Glutamatergic neuron (in vitro differentiated cells): ENCODE data around the gene CHRNB1. TPM values are rescaled to one million over a fixed set of nuclear protein-coding genes. Genes with fewer than 3 reads are reported as not detected.

Source experiments
- DNase-seq: peaks from one replicate; pipeline ENCODE4 v3.0.0; 2022
- H3K27ac Mint-ChIP-seq: one replicate; pipeline ENCODE4 v1.8.0; 2020; ENCODE audit warnings: mild to moderate bottlenecking, mixed read lengths, inconsistent platforms; ENCODE audit not compliant: unreplicated experiment
- H3K27me3 Mint-ChIP-seq: one replicate; pipeline ENCODE4 v1.8.0; 2020; ENCODE audit warnings: mild to moderate bottlenecking, moderate library complexity, mixed read lengths, inconsistent platforms; ENCODE audit not compliant: unreplicated experiment
- H3K36me3 Mint-ChIP-seq: one replicate; pipeline ENCODE4 v1.8.0; 2020; ENCODE audit warnings: mild to moderate bottlenecking, mixed read lengths, inconsistent platforms; ENCODE audit not compliant: unreplicated experiment
- H3K4me1 Mint-ChIP-seq: one replicate; pipeline ENCODE4 v1.8.0; 2020; ENCODE audit warnings: mild to moderate bottlenecking, low read depth, mixed read lengths, inconsistent platforms; ENCODE audit not compliant: unreplicated experiment
- H3K4me3 Mint-ChIP-seq: one replicate; pipeline ENCODE4 v1.8.0; 2020; ENCODE audit warnings: mild to moderate bottlenecking, mixed read lengths, inconsistent platforms; ENCODE audit not compliant: unreplicated experiment
- H3K9me3 Mint-ChIP-seq: one replicate; pipeline ENCODE4 v1.8.0; 2020; ENCODE audit warnings: mild to moderate bottlenecking, moderate library complexity, mixed read lengths, inconsistent platforms; ENCODE audit not compliant: unreplicated experiment
- total RNA-seq: library from RNA; stranded (reverse); fragmentation: NEBNext Ultra II Directional; extraction: Animal tissue kit (Norgen Biotek cat#: 25700); gene quantifications from one replicate; pipeline ENCODE4 v1.2.1, GENCODE V29; 2021; ENCODE audit not compliant: unreplicated experiment
- TF ChIP-seq, protein P1 (sequence below): fragments of 200-600 bp; sonication (generic); IDR thresholded peaks from one replicate; pipeline ENCODE4 v1.5.0; 2021; ENCODE audit not compliant: partially characterized antibody, unreplicated experiment

CHRNB1 gene
- total RNA-seq, 1 donor from 2014 or later = 16.4 TPM

- Mint-ChIP-seq H3K27ac (peak overlapping the region; percentile 25), H3K36me3 (peaks cover 14% of the 10 kb centered on the region), H3K9me3 (peaks cover 11% of the 10 kb centered on the region), H3K4me1 (peaks cover 16% of the 10 kb centered on the region), H3K4me3 (peak overlapping the region; percentile 91), H3K27me3 (peaks cover 13% of the 10 kb centered on the region)
- TF ChIP-seq, protein P1, sequence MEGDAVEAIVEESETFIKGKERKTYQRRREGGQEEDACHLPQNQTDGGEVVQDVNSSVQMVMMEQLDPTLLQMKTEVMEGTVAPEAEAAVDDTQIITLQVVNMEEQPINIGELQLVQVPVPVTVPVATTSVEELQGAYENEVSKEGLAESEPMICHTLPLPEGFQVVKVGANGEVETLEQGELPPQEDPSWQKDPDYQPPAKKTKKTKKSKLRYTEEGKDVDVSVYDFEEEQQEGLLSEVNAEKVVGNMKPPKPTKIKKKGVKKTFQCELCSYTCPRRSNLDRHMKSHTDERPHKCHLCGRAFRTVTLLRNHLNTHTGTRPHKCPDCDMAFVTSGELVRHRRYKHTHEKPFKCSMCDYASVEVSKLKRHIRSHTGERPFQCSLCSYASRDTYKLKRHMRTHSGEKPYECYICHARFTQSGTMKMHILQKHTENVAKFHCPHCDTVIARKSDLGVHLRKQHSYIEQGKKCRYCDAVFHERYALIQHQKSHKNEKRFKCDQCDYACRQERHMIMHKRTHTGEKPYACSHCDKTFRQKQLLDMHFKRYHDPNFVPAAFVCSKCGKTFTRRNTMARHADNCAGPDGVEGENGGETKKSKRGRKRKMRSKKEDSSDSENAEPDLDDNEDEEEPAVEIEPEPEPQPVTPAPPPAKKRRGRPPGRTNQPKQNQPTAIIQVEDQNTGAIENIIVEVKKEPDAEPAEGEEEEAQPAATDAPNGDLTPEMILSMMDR = no peak
- DNase-seq = peak; percentile 35
Observed at GRCh38 chr17:7406235-7406825, 38.5 kb upstream of the CHRNB1 start.

DNA sequence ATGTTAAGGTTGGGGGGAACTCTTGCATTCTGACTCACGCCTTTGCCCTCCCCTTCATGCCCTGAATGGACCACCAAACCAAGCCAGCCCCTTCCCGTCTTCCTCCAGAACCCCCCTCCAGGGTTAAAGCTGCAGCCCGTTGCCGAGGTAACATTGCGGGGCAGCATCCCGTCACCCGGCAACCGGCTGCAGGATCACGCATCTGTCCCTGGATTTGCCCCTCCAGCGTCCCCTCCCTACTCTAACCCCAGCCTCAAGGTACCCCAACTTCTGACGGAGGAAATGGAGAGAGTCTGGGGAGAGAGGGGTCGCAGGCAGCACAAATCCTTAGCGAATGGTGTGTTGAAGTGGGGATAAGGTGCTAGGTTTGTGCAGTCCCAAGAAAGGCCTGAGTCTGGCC is 37.8 kb upstream of the CHRNB1 start:
- Mint-ChIP-seq H3K36me3 (peaks cover 14% of the 10 kb centered on the region), H3K9me3 (peaks cover 11% of the 10 kb centered on the region), H3K27me3 (peaks cover 13% of the 10 kb centered on the region), H3K4me1 (peaks cover 16% of the 10 kb centered on the region), H3K4me3 (peak overlapping the region; percentile 63), H3K27ac (no peak overlapping the region)
- DNase-seq = no peak
- TF ChIP-seq, protein P1 = no peak

DNA sequence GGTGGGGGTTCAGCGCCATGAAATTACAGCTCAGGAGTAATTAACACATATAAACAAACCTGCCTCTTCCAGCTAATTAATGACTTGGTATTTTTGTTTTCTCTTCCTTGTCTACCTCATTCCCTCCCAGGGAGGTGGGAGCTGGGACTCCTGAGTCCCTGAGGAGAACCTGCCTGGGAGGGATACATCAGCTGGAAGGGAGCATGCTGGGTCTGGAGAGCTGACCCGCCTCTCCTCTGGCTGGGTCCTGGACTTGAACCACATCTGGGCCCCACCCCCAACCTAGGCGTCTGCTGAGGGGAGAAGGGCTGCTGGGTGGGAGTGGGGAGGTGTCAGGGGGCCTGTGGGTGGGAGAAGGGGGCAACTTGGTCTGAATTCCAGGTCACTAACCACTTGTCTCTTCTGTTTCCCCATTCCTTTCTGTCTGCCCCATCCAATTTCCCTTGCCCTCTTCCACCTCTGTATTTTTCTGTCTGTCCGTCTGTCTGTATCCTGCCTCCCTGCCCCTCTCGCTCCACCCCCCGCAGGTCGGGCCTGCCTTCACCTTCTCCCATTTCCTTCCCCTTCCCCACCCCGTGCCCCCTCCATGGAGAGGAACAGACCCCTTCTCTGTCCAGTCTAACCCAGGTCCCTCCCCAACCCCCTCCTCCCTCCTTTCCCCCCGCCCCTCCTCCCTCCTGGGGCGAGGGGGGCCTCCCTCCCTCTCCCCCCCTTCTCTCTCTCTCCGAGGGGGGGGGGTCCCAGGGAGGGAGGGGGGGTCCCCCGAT is 37.2 kb upstream of the CHRNB1 start, which contains the start of gene NLGN2:
NLGN2 (plus strand) TSS at position 361 of the 767 bp plus-strand sequence. CDS start 411 bp downstream, outside the sequence.
- Mint-ChIP-seq H3K4me3 (peak within 1 kb of the TSS; percentile 63), H3K4me1 (peaks cover 16% of the 10 kb centered on the region), H3K36me3 (peaks cover 14% of the 10 kb centered on the region), H3K27ac (no peak within 1 kb of the TSS), H3K9me3 (peaks cover 14% of the 10 kb centered on the region), H3K27me3 (peaks cover 15% of the 10 kb centered on the region)
- TF ChIP-seq, protein P1 = no peak
- DNase-seq = peak; percentile 28

- H3K4me3 Mint-ChIP-seq = no peak overlapping the region
- H3K36me3 Mint-ChIP-seq = peaks cover 14% of the 10 kb centered on the region
- peaks cover 15% of the 10 kb centered on the region for H3K9me3 Mint-ChIP-seq
- peaks cover 19% of the 10 kb centered on the region for H3K27me3 Mint-ChIP-seq
- TF ChIP-seq, protein P1 = no peak
- H3K27ac Mint-ChIP-seq = no peak overlapping the region
- DNase-seq = peak; percentile 34
- H3K4me1 Mint-ChIP-seq = peaks cover 16% of the 10 kb centered on the region
Observed at GRCh38 chr17:7408252-7408727, 36.6 kb upstream of the CHRNB1 start.

- no peak for DNase-seq
- Mint-ChIP-seq H3K27ac (no peak overlapping the region), H3K9me3 (peaks cover 14% of the 10 kb centered on the region), H3K36me3 (peaks cover 14% of the 10 kb centered on the region), H3K27me3 (peaks cover 19% of the 10 kb centered on the region), H3K4me3 (peak overlapping the region; percentile 54), H3K4me1 (peaks cover 16% of the 10 kb centered on the region)
- TF ChIP-seq, protein P1 = no peak
Observed at GRCh38 chr17:7408863-7409262, 36.0 kb upstream of the CHRNB1 start.
